Right cardiac atrium (tissue), 5 donors: Measurements from ENCODE around the gene CARD14. TPM values are rescaled to one million over a fixed set of nuclear protein-coding genes. Genes with fewer than 3 reads are reported as not detected.
A peak's percentile ranks its signal among the peaks of the same experiment; 100 is the strongest.
"Not testable (repeated sequence)": the region's sequence is repeated elsewhere in the genome, so short reads cannot be mapped to it uniquely, and the experiment has no call there.

ENCODE experiments used
- ATAC-seq, 2 donors: fragments of 200-7000 bp; cut with Tn5 transposase; one replicate each; pipeline versions ENCODE4 v1.8.0 to v1.9.1; 2020; ENCODE audit warnings: moderate library complexity in 2 of 2, mild to moderate bottlenecking in 1 of 2
- DNase-seq, 3 donors: peaks; one replicate each; pipeline ENCODE4 v3.0.0-alpha.2; 2020
- H3K27ac ChIP-seq: one replicate; pipeline ENCODE4 v1.5.1; 2013; ENCODE audit warnings: mild to moderate bottlenecking, low read length, control low read depth, moderate library complexity
- H3K27me3 ChIP-seq: one replicate; pipeline ENCODE4 v1.6.1; 2013; ENCODE audit not compliant: control insufficient read depth, insufficient read depth
- H3K4me1 ChIP-seq: one replicate; pipeline ENCODE4 v1.6.1; 2013; ENCODE audit warnings: low read length; ENCODE audit not compliant: control insufficient read depth, insufficient read depth
- H3K4me3 ChIP-seq: one replicate; pipeline ENCODE4 v1.5.1; 2013; ENCODE audit warnings: low read length, control low read depth
- H3K9me3 ChIP-seq: one replicate; pipeline ENCODE4 v1.6.1; 2013; ENCODE audit warnings: low read length; ENCODE audit not compliant: control insufficient read depth
- WGBS: extraction: QIAGEN DNeasy Blood & Tissue Kit; methylation state at CpG from one replicate; pipeline ENCODE4 v1.1.7; 2013; 5-methylcytosine and 5-hydroxymethylcytosine counted together
- intact Hi-C, 4 donors: fragments of 100-400 bp; cut with DNase I; formaldehyde crosslinking; loops; one replicate each; pipeline versions ENCODE4 v1.11.0 to v1.14.0; 2022 to 2023
- polyA plus RNA-seq: library from polyadenylated mRNA; stranded (reverse); fragments of 200-250 nt; gene quantifications from one replicate; pipeline ENCODE4 v1.2.3, GENCODE V29; 2013
- total RNA-seq, 4 donors: library from RNA; stranded (reverse); fragmentation: NEBNext Ultra II Directional; extraction: Animal tissue kit (Norgen Biotek cat#: 25700); gene quantifications; one replicate each; pipeline ENCODE4 v1.2.1, GENCODE V29; 2021
- donor health status: healthy with polysubstance abuse.
- donor health status: DM: no; HTN: yes; CAD: no.
- donor health status: DM: no; HTN: no; CAD: no.
- donor health status: DM: no; HTN: yes; CAD: no; lungs with severe emphysema.
- donor health status: DM: yes; HTN: yes; CAD: no.

CARD14 gene
- total and polyA plus RNA-seq, 5 donors = 0.05 to 0.20 (median 0.14) TPM; not detected in 2

GRCh38 chr17:80187090-80187489 lies 17.3 kb downstream of the CARD14 start:
- 76% methylated on average over 16 of the region's 16 CpGs for WGBS
- no peak overlapping the region for H3K4me3 ChIP-seq
- intact Hi-C loops = no loop called here
- ATAC-seq = peak in 1 of 2 donors; percentile 17
- no peak overlapping the region for H3K27ac ChIP-seq
- no peaks in the 10 kb centered on the region for H3K9me3 ChIP-seq
- H3K4me1 ChIP-seq = no peaks in the 10 kb centered on the region
- H3K27me3 ChIP-seq = no peaks in the 10 kb centered on the region
- DNase-seq = no peak

- no peaks in the 10 kb centered on the region for H3K4me1 ChIP-seq
- no peak overlapping the region for H3K27ac ChIP-seq
- no peaks in the 10 kb centered on the region for H3K27me3 ChIP-seq
- ATAC-seq (peak; percentile 82 to 91), DNase-seq (peak; percentile 81 to 88 (median 87))
- intact Hi-C loops = no loop called here
- no peaks in the 10 kb centered on the region for H3K9me3 ChIP-seq
- 36% methylated on average over 18 of the region's 18 CpGs for whole genome bisulfite sequencing
- no peak overlapping the region for H3K4me3 ChIP-seq
Measured at GRCh38 chr17:80187515-80187941, 17.7 kb downstream of the CARD14 start.

DNA sequence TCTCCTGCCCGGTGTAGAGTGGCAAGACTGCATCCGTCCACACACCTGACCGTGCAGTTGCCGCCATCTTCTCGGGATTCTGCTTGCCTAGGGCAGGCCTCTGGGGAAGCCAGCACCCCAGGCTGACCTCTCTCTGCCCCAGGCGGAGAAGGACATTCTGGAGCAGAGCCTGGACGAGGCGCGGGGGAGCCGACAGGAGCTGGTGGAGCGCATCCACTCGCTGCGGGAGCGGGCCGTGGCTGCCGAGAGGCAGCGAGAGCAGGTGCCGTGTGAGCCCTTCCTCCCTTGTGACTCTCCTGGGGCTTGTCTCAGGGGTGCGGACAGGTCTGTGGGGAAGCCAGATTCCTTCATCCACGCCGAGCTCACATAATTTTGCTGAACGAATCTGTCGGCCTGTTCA lies 19.8 kb downstream of the CARD14 start:
- Histone ChIP-seq H3K4me3 (no peak overlapping the region), H3K27me3 (no peaks in the 10 kb centered on the region), H3K4me1 (no peaks in the 10 kb centered on the region), H3K27ac (no peak overlapping the region), H3K9me3 (no peaks in the 10 kb centered on the region)
- WGBS = 85% methylated on average over 23 of the region's 23 CpGs
- ATAC-seq = no peak
- intact Hi-C loops = no loop called here
- DNase-seq = no peak

- Histone ChIP-seq H3K9me3 (no peaks in the 10 kb centered on the region), H3K27me3 (no peaks in the 10 kb centered on the region), H3K4me1 (no peaks in the 10 kb centered on the region), H3K27ac (no peak overlapping the region), H3K4me3 (no peak overlapping the region)
- no peak for ATAC-seq
- WGBS = 95% methylated on average over 10 of the region's 10 CpGs
- DNase-seq = peak in 2 of 3 donors; percentile 32 to 38
- intact Hi-C loops = no loop called here
Measured at GRCh38 chr17:80190716-80191115, 20.9 kb downstream of the CARD14 start.

DNA sequence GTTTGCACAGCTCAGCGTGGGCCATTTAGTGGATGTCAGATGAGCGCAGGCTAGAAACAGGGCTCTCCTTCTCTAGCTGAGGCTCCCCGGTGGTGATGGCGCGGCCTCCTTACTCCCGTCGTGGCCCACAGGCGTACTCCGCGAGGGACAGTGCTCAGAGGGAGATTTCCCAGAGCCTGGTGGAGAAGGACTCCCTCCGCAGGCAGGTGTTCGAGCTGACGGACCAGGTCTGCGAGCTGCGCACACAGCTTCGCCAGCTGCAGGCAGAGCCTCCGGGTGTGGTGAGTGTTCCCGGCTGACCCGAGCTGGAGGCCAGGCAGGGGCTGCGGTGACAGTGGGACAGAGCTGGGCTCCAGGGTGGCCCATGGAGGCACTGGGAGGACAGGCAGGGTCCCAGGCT lies 21.4 kb downstream of the CARD14 start:
- no peaks in the 10 kb centered on the region for H3K9me3 ChIP-seq
- H3K4me1 ChIP-seq = no peaks in the 10 kb centered on the region
- DNase-seq (peak in 1 of 3 donors; percentile 28), ATAC-seq (no peak)
- no peaks in the 10 kb centered on the region for H3K27me3 ChIP-seq
- intact Hi-C loops = no loop called here
- no peak overlapping the region for H3K4me3 ChIP-seq
- H3K27ac ChIP-seq = no peak overlapping the region
- WGBS = 79% methylated on average over 20 of the region's 20 CpGs

DNA sequence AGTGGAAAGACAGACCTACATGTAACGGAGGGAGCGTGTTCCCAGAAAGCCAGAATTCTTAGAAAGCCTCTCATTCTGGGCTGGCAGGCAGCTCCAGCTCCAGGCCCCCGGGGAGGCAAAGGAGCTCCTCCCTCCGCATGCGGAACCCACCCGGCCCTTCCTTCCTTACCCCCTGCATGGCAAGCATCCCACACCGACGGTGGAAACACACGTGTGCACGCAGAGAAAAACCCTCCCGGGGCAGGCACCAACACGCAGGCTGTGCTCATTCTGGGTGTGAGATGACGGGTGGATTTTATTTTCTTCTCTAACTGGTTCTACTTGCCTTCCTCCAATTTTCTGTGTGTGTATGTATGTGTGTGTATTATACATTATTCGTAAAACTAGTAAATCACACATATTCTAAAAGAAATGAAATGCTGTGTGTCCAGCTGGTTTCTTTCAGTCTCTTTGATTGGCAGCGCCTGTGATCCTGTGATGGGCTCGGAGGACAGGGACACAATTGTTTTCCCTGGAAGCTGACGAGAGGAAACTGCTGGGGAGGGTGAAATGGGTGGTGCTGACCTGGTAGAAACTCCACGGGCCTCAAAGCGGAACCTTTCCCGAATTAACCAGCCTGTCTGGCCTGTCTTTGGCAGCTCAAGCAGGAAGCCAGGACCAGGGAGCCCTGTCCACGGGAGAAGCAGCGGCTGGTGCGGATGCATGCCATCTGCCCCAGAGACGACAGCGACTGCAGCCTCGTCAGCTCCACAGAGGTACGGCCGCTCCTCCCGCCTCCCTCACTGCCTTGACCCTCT lies 22.2 kb downstream of the CARD14 start:
- intact Hi-C loops = no loop called here
- WGBS = 33% methylated on average over 29 of the region's 29 CpGs
- Histone ChIP-seq H3K27ac (no peak overlapping the region), H3K4me1 (no peaks in the 10 kb centered on the region), H3K27me3 (no peaks in the 10 kb centered on the region), H3K9me3 (no peaks in the 10 kb centered on the region), H3K4me3 (no peak overlapping the region)
- DNase-seq (peak in 2 of 3 donors; percentile 67 to 73), ATAC-seq (peak; percentile 34 to 67)

GRCh38 chr17:80195141-80195540 lies 25.3 kb downstream of the CARD14 start:
- DNase-seq = peak in 1 of 3 donors; percentile 24
- H3K4me3 ChIP-seq = no peak overlapping the region
- no peaks in the 10 kb centered on the region for H3K4me1 ChIP-seq
- no peak for ATAC-seq
- H3K27ac ChIP-seq = no peak overlapping the region
- H3K9me3 ChIP-seq = no peaks in the 10 kb centered on the region
- 88% methylated on average over 14 of the region's 14 CpGs for WGBS
- H3K27me3 ChIP-seq = no peaks in the 10 kb centered on the region
- intact Hi-C loops = no loop called here

GRCh38 chr17:80195671-80196529 lies 26.1 kb downstream of the CARD14 start:
- Histone ChIP-seq H3K4me1 (no peaks in the 10 kb centered on the region), H3K27me3 (no peaks in the 10 kb centered on the region), H3K9me3 (no peaks in the 10 kb centered on the region), H3K27ac (no peak overlapping the region), H3K4me3 (no peak overlapping the region)
- DNase-seq (peak in 1 of 3 donors; percentile 67), ATAC-seq (no peak)
- WGBS = 61% methylated on average over 27 of the region's 27 CpGs
- intact Hi-C loops = no loop called here

- intact Hi-C loops = no loop called here
- H3K4me3 ChIP-seq = no peak overlapping the region
- no peaks in the 10 kb centered on the region for H3K4me1 ChIP-seq
- H3K27ac ChIP-seq = no peak overlapping the region
- DNase-seq = peak in 1 of 3 donors; percentile 39
- no peaks in the 10 kb centered on the region for H3K27me3 ChIP-seq
- 88% methylated on average over 7 of the region's 7 CpGs for WGBS
- no peak for ATAC-seq
- H3K9me3 ChIP-seq = no peaks in the 10 kb centered on the region
Measured at GRCh38 chr17:80196652-80197051, 26.8 kb downstream of the CARD14 start.

DNA sequence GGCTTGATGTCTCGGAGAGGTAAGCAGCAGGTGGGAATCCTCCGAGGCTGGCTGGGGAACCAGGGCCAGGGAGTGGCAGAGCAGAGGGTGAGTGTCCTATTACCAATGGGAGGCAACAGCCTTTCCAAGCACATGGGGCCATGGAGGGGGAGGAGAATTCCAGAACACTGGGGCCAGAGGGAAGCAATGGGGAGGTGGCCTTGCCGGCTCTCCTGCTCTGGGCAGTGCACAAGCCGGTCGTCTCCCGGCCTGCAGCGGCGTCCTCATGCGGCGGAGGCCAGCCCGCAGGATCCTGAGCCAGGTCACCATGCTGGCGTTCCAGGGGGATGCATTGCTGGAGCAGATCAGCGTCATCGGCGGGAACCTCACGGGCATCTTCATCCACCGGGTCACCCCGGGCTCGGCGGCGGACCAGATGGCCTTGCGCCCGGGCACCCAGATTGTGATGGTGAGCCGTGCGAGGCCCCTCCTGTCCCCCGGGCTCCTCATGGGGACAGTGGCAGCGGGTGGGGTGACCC lies 28.4 kb downstream of the CARD14 start:
- 79% methylated on average over 27 of the region's 27 CpGs for WGBS
- intact Hi-C loops = no loop called here
- no peaks in the 10 kb centered on the region for H3K9me3 ChIP-seq
- H3K27ac ChIP-seq = no peak overlapping the region
- no peak overlapping the region for H3K4me3 ChIP-seq
- DNase-seq (peak in 1 of 3 donors; percentile 46), ATAC-seq (no peak)
- H3K27me3 ChIP-seq = no peaks in the 10 kb centered on the region
- no peaks in the 10 kb centered on the region for H3K4me1 ChIP-seq

DNA sequence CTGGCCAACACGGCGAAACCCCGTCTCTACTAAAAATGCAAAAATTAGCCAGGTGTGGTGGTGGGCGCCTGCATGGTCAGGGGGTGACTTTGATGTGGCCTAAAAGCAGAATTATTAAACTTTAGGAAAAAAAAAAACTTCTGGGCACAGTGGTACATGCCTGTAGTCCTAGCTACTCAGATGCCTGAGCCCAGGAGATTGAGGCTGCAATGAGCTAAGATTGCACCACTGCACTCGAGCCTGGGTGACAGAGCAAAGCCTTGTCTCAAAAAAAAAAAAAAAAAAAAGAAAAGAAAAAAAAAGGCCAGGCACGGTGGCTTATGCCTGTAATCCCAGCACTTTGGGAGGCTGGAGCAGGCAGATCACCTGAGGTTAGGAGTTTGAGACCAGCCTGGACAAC lies 29.5 kb downstream of the CARD14 start:
- not testable (repeated sequence) for H3K9me3 ChIP-seq, H3K27ac ChIP-seq

More for the DNA sequence above, 29.5 kb downstream of the CARD14 start:
- H3K27me3 ChIP-seq, intact Hi-C loops, ATAC-seq, H3K4me3 ChIP-seq, DNase-seq, H3K4me1 ChIP-seq: not testable (repeated sequence)
- WGBS = 72% methylated on average over 6 of the region's 6 CpGs
